DND-41 (cell line): ENCODE measurements around the gene UAP1L1.
"Not testable (repeated sequence)": the region's sequence is repeated elsewhere in the genome, so short reads cannot be mapped to it uniquely, and the experiment has no call there.

Experiments
- ATAC-seq: fragments of 200-7000 bp; cut with Tn5 transposase; 3 replicates; pipeline ENCODE4 v1.9.1; 2021; ENCODE audit warnings: low read depth; ENCODE audit not compliant: insufficient read depth
- DNase-seq: peaks from one replicate; pipeline ENCODE4 v3.0.0-alpha.2; 2020
- H2AFZ ChIP-seq: 2 replicates; pipeline ENCODE4 v1.6.0; 2012; ENCODE audit warnings: low read depth, low read length
- H3K27ac ChIP-seq: 2 replicates; pipeline ENCODE4 v1.5.1; 2012; ENCODE audit warnings: low read length, inconsistent platforms
- H3K27me3 ChIP-seq: fragments of 200-600 bp; sonication (generic); 2 replicates; pipeline ENCODE4 v1.6.0; 2012; ENCODE audit warnings: low read length, mild to moderate bottlenecking, inconsistent platforms; ENCODE audit not compliant: insufficient read depth, poor library complexity
- H3K36me3 ChIP-seq: 2 replicates; pipeline ENCODE4 v1.5.1; 2012; ENCODE audit warnings: low read length, inconsistent platforms; ENCODE audit not compliant: insufficient read depth
- H3K4me1 ChIP-seq: 2 replicates; pipeline ENCODE4 v1.5.1; 2012; ENCODE audit warnings: mild to moderate bottlenecking, low read length; ENCODE audit not compliant: insufficient read depth
- H3K4me2 ChIP-seq: 2 replicates; pipeline ENCODE4 v1.6.0; 2012; ENCODE audit warnings: mild to moderate bottlenecking, moderate library complexity, low read length, inconsistent platforms; ENCODE audit not compliant: insufficient read depth
- H3K4me3 ChIP-seq, 2 experiments: fragments of 200-600 bp in 1 of 2; shearing (Covaris generic) in 1 of 2; 2 replicates each; pipeline ENCODE4 v1.5.1; 2012 to 2016; ENCODE audit warnings: inconsistent platforms in 2 of 2, low read length in 2 of 2, mild to moderate bottlenecking in 2 of 2, low read depth in 1 of 2, moderate library complexity in 1 of 2
- H3K79me2 ChIP-seq: 2 replicates; pipeline ENCODE4 v1.6.0; 2012; ENCODE audit warnings: low read length, inconsistent platforms; ENCODE audit not compliant: insufficient read depth
- H3K9ac ChIP-seq: 2 replicates; pipeline ENCODE4 v1.6.0; 2012; ENCODE audit warnings: low read depth, mild to moderate bottlenecking, inconsistent platforms, low read length, moderate library complexity
- H3K9me3 ChIP-seq: 2 replicates; pipeline ENCODE4 v1.5.1; 2012; ENCODE audit warnings: low read length, moderate library complexity, mild to moderate bottlenecking, inconsistent platforms; ENCODE audit not compliant: insufficient read depth, severe bottlenecking
- H4K20me1 ChIP-seq: 2 replicates; pipeline ENCODE4 v1.6.0; 2012; ENCODE audit warnings: low read length; ENCODE audit not compliant: insufficient read depth
- EZH2 ChIP-seq: IDR thresholded peaks from 3 replicates; pipeline ENCODE4 v1.6.1; 2012; ENCODE audit warnings: borderline replicate concordance, low read depth, mild to moderate bottlenecking, moderate library complexity, low read length, inconsistent platforms; ENCODE audit not compliant: severe bottlenecking
- TF ChIP-seq, protein P1 (sequence below): IDR thresholded peaks from 2 replicates; pipeline ENCODE4 v1.5.1; 2012; ENCODE audit warnings: borderline replicate concordance, low read length, moderate library complexity, mild to moderate bottlenecking; ENCODE audit not compliant: poor library complexity, severe bottlenecking; ENCODE audit errors: extremely low read depth

Gene UAP1L1

DNA sequence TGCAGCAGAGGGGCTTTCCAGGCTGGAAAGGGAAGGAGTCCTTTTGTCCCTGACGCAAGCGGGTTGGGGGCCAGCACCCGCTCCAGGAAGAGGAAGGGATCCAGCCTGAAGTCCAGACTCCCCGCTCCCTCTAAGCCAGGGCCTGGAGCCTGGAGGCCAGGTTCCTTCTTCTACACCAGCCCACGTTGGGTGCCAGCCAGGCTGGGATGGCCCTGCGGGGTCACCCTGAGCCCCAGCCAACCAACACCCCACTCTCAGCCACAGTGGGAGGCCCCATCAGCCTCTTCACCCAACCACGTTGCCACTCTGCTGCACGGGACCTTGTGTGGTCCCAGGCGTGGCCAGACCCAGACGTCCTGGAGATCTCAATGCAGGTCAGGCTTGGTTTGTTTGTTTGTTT lies 44.5 kb upstream of the UAP1L1 start:
- Histone ChIP-seq H3K4me2 (no peak overlapping the region), H3K36me3 (no peaks in the 10 kb centered on the region), H2AFZ (no peak overlapping the region), H3K9ac (no peak overlapping the region), H3K9me3 (no peaks in the 10 kb centered on the region), H4K20me1 (peaks cover 20% of the 10 kb centered on the region), H3K27me3 (peaks cover 9% of the 10 kb centered on the region), H3K4me1 (peaks cover 25% of the 10 kb centered on the region), H3K79me2 (no peaks in the 10 kb centered on the region), H3K27ac (no peak overlapping the region), H3K4me3 (no peak overlapping the region)
- ATAC-seq (no peak), DNase-seq (no peak)
- TF ChIP-seq EZH2, result no peak
- TF ChIP-seq, protein P1, sequence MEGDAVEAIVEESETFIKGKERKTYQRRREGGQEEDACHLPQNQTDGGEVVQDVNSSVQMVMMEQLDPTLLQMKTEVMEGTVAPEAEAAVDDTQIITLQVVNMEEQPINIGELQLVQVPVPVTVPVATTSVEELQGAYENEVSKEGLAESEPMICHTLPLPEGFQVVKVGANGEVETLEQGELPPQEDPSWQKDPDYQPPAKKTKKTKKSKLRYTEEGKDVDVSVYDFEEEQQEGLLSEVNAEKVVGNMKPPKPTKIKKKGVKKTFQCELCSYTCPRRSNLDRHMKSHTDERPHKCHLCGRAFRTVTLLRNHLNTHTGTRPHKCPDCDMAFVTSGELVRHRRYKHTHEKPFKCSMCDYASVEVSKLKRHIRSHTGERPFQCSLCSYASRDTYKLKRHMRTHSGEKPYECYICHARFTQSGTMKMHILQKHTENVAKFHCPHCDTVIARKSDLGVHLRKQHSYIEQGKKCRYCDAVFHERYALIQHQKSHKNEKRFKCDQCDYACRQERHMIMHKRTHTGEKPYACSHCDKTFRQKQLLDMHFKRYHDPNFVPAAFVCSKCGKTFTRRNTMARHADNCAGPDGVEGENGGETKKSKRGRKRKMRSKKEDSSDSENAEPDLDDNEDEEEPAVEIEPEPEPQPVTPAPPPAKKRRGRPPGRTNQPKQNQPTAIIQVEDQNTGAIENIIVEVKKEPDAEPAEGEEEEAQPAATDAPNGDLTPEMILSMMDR, result no peak

DNA sequence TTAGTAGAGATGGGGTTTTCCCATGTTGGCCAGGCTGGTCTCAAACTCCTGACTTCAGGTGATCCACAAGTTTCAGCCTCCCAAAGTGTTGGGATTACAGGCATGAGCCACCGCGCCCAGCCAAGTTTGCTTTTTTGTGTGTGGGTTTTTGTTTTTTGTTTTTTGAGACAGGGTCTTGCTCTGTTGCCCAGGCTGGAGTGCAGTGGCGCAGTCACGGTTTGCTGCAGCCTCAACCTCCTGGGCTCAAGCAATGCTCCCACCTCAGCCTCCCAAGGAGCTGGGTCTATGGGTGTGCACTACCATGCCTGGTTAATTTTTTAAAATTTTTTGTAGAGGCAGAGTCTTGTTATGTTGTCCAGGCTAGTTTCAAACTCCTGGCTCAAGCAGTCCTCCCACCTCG lies 43.8 kb upstream of the UAP1L1 start:
- not testable (repeated sequence) for ATAC-seq, DNase-seq, H3K4me2 ChIP-seq, H2AFZ ChIP-seq, H3K9me3 ChIP-seq, H3K27me3 ChIP-seq, H3K79me2 ChIP-seq, H3K9ac ChIP-seq, H3K4me3 ChIP-seq, H3K27ac ChIP-seq, H3K36me3 ChIP-seq
- Histone ChIP-seq H3K4me1 (peaks cover 22% of the 10 kb centered on the region), H4K20me1 (peaks cover 20% of the 10 kb centered on the region)

DNA sequence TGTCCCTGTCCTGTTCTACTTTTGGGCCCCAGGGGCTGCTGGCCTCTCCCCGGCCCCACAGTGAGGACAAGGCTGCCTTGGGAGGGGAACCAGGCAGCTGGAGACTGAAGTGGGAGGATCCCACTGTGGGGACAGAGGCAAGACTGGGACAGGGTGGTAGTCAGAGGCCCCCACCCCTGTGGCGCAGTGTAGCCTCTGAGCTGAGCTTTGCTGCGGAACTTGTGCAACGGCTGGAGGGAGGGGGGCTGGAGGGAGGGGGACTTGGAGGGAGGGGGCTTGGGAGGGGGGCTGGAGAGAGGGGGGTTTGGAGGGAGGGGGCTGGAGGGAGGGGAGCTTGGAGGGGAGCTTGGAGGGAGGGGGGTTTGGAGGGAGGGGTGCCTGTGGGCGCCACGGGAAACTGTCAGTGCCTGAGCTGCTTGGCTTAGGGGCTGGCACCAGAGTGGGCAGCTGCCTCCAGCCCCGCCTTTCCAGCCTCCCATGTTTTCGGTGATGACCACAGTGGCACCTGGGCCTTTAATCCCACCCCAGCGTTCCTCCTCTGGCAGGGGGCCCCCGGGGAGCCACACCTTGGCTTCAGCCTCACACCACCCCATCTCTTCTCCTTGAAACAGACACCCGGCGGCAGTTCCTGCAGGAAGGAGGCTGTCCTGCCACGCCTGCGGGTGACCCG lies 43.1 kb upstream of the UAP1L1 start:
- Histone ChIP-seq H3K36me3 (no peaks in the 10 kb centered on the region), H3K27me3 (peaks cover 9% of the 10 kb centered on the region), H3K4me2 (no peak overlapping the region), H3K79me2 (no peaks in the 10 kb centered on the region), H3K4me3 (no peak overlapping the region), H3K9me3 (no peaks in the 10 kb centered on the region), H3K4me1 (peaks cover 15% of the 10 kb centered on the region), H4K20me1 (peaks cover 22% of the 10 kb centered on the region), H3K27ac (no peak overlapping the region), H3K9ac (no peak overlapping the region), H2AFZ (no peak overlapping the region)
- ATAC-seq (no peak), DNase-seq (no peak)
- TF ChIP-seq EZH2, result no peak
- TF ChIP-seq, protein P1, result no peak

DNA sequence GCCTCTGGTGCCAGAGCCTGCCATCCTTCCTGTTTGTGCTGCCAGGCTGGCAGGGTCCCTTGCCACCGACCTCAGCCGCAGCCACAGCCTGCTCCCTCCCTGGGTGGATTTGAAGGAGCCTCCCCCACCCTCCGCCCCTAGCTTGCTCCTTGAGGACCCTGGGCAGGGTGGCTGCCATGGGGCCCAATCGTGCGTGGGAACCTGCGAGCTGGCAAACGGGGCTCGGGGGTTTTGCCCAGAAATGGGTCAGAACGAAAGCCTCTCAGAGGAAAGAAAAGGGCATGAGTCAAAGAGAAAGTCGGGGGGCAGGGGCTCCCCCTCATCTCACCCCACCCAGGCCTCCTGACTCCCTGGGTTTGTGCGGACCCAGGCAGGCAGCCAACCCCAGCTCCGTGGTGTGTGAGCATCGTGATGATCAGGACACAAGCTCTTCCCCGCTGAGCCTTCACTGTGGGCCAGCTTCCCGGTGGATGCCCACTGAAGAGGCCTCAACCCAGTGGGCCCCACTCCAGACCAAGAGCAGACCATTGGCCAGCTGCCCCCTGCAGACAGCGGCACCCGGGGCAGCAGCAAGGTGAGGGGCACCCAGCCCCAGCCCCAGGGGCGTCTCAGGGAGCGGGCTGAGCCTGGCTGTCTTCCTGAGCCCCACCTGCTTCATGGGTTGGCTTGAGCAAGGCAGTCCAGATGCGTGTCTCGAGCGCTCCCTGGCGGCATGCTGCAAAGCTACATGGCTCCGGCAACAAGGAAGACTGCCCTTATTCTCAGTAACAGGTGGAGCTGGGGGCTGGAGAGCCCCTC lies 42.4 kb upstream of the UAP1L1 start:
- TF ChIP-seq, protein P1, result peak; percentile 92
- TF ChIP-seq EZH2, result peak; percentile 55
- DNase-seq, result peak; percentile 82
- Histone ChIP-seq H3K27ac (no peak overlapping the region), H3K79me2 (no peaks in the 10 kb centered on the region), H3K4me1 (peaks cover 11% of the 10 kb centered on the region), H3K9ac (no peak overlapping the region), H4K20me1 (peaks cover 16% of the 10 kb centered on the region), H3K4me2 (peak overlapping the region; percentile 41), H3K4me3 (no peak overlapping the region), H2AFZ (0 out of 2 replicates have a peak overlapping the region, but pooled peaks have one; percentile 34), H3K9me3 (no peaks in the 10 kb centered on the region), H3K36me3 (no peaks in the 10 kb centered on the region), H3K27me3 (peaks cover 9% of the 10 kb centered on the region)
- ATAC-seq, result peak; percentile 97
